K562 (cell line): ENCODE data around the gene RTF1. TPM values are rescaled to one million over a fixed set of nuclear protein-coding genes. Genes with fewer than 3 reads are reported as not detected.

Experiments used
- ATAC-seq: fragments of 200-7000 bp; cut with Tn5 transposase; 3 replicates; pipeline ENCODE4 v1.9.1; 2020; ENCODE audit warnings: moderate library complexity
- BruUV-seq: library from RNA; stranded (reverse); fragments of 400-500 nt; replicated peaks from 2 replicates; lab custom pipeline; 2021; lab: Mats Ljungman, UMichigan
- CTCF ChIA-PET: fragments of 300-600 bp; formaldehyde crosslinking; extraction: SDS; loops from one replicate; lab custom pipeline; 2021; ENCODE audit warnings: low intra/inter-chr PET ratio; lab: Yijun Ruan, JAX
- POLR2A ChIA-PET: fragments of 300-600, 350-650 bp; sonication (Branson Sonifier 250); formaldehyde crosslinking; extraction: SDS; loops from one replicate; lab custom pipeline; 2021; ENCODE audit warnings: antibody characterized with exemption, inconsistent platforms; lab: Yijun Ruan, JAX
- DNase-seq, 4 experiments: peaks; one replicate each; pipeline versions ENCODE4 v3.0.0 to v3.0.0-alpha.2; 2011 to 2018; ENCODE audit warnings: low spot score in 3 of 4, mixed read lengths in 3 of 4; ENCODE audit errors: extremely low read depth in 1 of 4
- FAIRE-seq: peaks from 2 replicates; lab custom pipeline; 2011; peaks lifted over from hg19 to GRCh38; lab: Jason Lieb, UNC
- H2AFZ ChIP-seq: 2 replicates; pipeline ENCODE4 v1.6.0; 2011; ENCODE audit warnings: low read depth, low read length, control low read depth, inconsistent platforms
- H3K27ac ChIP-seq: fragments of 200-600 bp; 3 replicates; pipeline ENCODE4 v1.8.0; 2011; ENCODE audit warnings: low read depth, mild to moderate bottlenecking, control low read depth, inconsistent platforms, low read length, moderate library complexity, mixed read lengths; ENCODE audit errors: extremely low read depth
- H3K27me3 ChIP-seq, 2 experiments: fragments of 300-600 bp in 1 of 2; 2 replicates in 1 of 2; 3 replicates in 1 of 2; pipeline versions ENCODE4 v1.6.0 to v1.8.0; 2011; ENCODE audit warnings: inconsistent platforms in 2 of 2, low read length in 2 of 2, mild to moderate bottlenecking in 1 of 2, mixed read lengths in 1 of 2, moderate library complexity in 1 of 2; ENCODE audit not compliant: control insufficient read depth in 2 of 2, insufficient read depth in 2 of 2
- H3K36me3 ChIP-seq: fragments of 300-600 bp; 3 replicates; pipeline ENCODE4 v1.8.0; 2011; ENCODE audit warnings: mild to moderate bottlenecking, low read length, inconsistent platforms; ENCODE audit not compliant: control insufficient read depth, insufficient read depth
- H3K4me1 ChIP-seq, 2 experiments: fragments of 200-600 bp in 1 of 2; replicated peaks in 1 of 2; 2 replicates in 1 of 2; 3 replicates in 1 of 2; pipeline versions ENCODE4 v1.5.1 to v1.8.0; 2011; ENCODE audit warnings: inconsistent platforms in 2 of 2, low read length in 2 of 2, mild to moderate bottlenecking in 1 of 2, mixed read lengths in 1 of 2, moderate library complexity in 1 of 2; ENCODE audit not compliant: control insufficient read depth in 2 of 2, insufficient read depth in 2 of 2
- H3K4me2 ChIP-seq: 2 replicates; pipeline ENCODE4 v1.6.1; 2011; ENCODE audit warnings: low read length, control low read depth, inconsistent platforms, mixed read lengths; ENCODE audit not compliant: insufficient read depth
- H3K4me3 ChIP-seq: fragments of 200-600 bp; sonication (generic), shearing (Covaris generic); 2 replicates; pipeline ENCODE4 v1.5.1; 2016; ENCODE audit warnings: control low read depth, inconsistent platforms
- H3K79me2 ChIP-seq: fragments of 200-600 bp; 3 replicates; pipeline ENCODE4 v1.8.0; 2011; ENCODE audit warnings: low read length, inconsistent platforms; ENCODE audit not compliant: control insufficient read depth, insufficient read depth
- H3K9ac ChIP-seq, 2 experiments: 2 replicates each; pipeline versions ENCODE4 v1.6.0 to v1.6.1; 2011; ENCODE audit warnings: low read depth in 2 of 2, low read length in 2 of 2, control low read depth in 1 of 2, inconsistent platforms in 1 of 2, mild to moderate bottlenecking in 1 of 2, mixed read lengths in 1 of 2; ENCODE audit not compliant: insufficient read depth in 1 of 2
- H3K9me1 ChIP-seq: one replicate; pipeline ENCODE4 v1.6.0; 2011; ENCODE audit warnings: inconsistent platforms, mild to moderate bottlenecking, low read length, moderate library complexity; ENCODE audit not compliant: control insufficient read depth, insufficient read depth
- H3K9me3 ChIP-seq: replicated peaks from 2 replicates; pipeline ENCODE4 v1.5.1; 2011; ENCODE audit warnings: low read depth, low read length, inconsistent platforms; ENCODE audit not compliant: control insufficient read depth, insufficient read depth
- H4K20me1 ChIP-seq: replicated peaks from 2 replicates; pipeline ENCODE4 v1.6.1; 2011; ENCODE audit warnings: low read length, inconsistent platforms, mixed read lengths; ENCODE audit not compliant: control insufficient read depth, insufficient read depth
- CHD1 ChIP-seq: fragments of 200-600 bp; sonication (generic); IDR thresholded peaks from one replicate; pipeline ENCODE4 v1.6.1; 2012; ENCODE audit warnings: mild to moderate bottlenecking, moderate library complexity, low read length, inconsistent platforms
- MTF1 ChIP-seq: fragments of 250-450 bp; sonication (Bioruptor Pico); IDR thresholded peaks from 2 replicates; pipeline ENCODE4 v1.9.0; 2021; ENCODE audit warnings: moderate library complexity, mild to moderate bottlenecking, inconsistent platforms, borderline replicate concordance
- TOE1 ChIP-seq, 2 experiments: fragments of 450-650 bp in 1 of 2; sonication (generic) in 1 of 2; formaldehyde crosslinking in 1 of 2; IDR thresholded peaks; 2 replicates each; pipeline versions ENCODE4 v1.7.1 to v1.8.0; 2016 to 2022; ENCODE audit warnings: borderline replicate concordance in 2 of 2, mild to moderate bottlenecking in 2 of 2, antibody characterized with exemption in 1 of 2, inconsistent platforms in 1 of 2, low read depth in 1 of 2, missing genetic modification reagents in 1 of 2, moderate library complexity in 1 of 2
- ZNF24 ChIP-seq: fragments of 450-650 bp; IDR thresholded peaks from 2 replicates; pipeline ENCODE4 v1.6.1; 2016
- whole genome bisulfite sequencing: fragments of 100-300 bp; shearing (Covaris generic); methylation state at CpG from one replicate; pipeline ENCODE4 v1.1.6; 2016; ENCODE audit warnings: low coverage, mixed read lengths; ENCODE audit not compliant: insufficient coverage; ENCODE audit errors: missing lambda C conversion rate; 5-methylcytosine and 5-hydroxymethylcytosine counted together
- in situ Hi-C: fragments of 300-500 bp; cut with MboI; formaldehyde crosslinking; loops from 4 replicates; pipeline ENCODE4 v1.15.0; 2018; ENCODE audit warnings: inconsistent platforms, mixed read lengths
- intact Hi-C: fragments of 100-400 bp; cut with micrococcal nuclease; formaldehyde crosslinking; loops from 2 replicates; pipeline ENCODE4 v1.14.2; 2022
- polyA plus RNA-seq, 8 experiments: library from polyadenylated mRNA; depleted of rRNA in 4 of 8; stranded (reverse) in 5 of 8; unstranded in 3 of 8; fragments of >200 nt; fragmentation: Nextera tagmentation in 2 of 8; fragmentation: Illumina TruSeq in 1 of 8; extraction: Ambion mirVana in 2 of 8; extraction: Trizol in 1 of 8; gene quantifications; 2 replicates each; pipeline versions ENCODE4 v1.2.1 to v1.2.3, GENCODE V29; 2011 to 2014; ENCODE audit warnings: inconsistent platforms in 1 of 8, missing spikeins in 1 of 8
- small RNA-seq: library from RNA; depleted of rRNA; stranded (forward); fragments of <200 nt; gene quantifications from one replicate; pipeline ENCODE3, GENCODE V24; 2014
- total RNA-seq, 7 experiments: library from RNA; depleted of rRNA in 6 of 7; stranded (reverse); fragments of >200 nt in 6 of 7; fragmentation: Illumina TruSeq in 2 of 7; extraction: Trizol in 2 of 7; gene quantifications; 2 replicates each; pipeline versions ENCODE4 v1.2.1 to v1.2.3, GENCODE V29; 2011 to 2021; ENCODE audit warnings: low replicate concordance in 1 of 7
- TF ChIP-seq, protein P1 (sequence below): sonication (generic); formaldehyde crosslinking; IDR thresholded peaks from 2 replicates; pipeline ENCODE4 v1.8.1; 2023; ENCODE audit warnings: mild to moderate bottlenecking, missing genetic modification reagents

The RTF1 gene
- total and polyA plus RNA-seq, 9 of the 15 experiments (the other 6 are each of a cell fraction or from before 2014, with no cell fraction given) = 7.6 to 69.5 (median 31.5) TPM

DNA sequence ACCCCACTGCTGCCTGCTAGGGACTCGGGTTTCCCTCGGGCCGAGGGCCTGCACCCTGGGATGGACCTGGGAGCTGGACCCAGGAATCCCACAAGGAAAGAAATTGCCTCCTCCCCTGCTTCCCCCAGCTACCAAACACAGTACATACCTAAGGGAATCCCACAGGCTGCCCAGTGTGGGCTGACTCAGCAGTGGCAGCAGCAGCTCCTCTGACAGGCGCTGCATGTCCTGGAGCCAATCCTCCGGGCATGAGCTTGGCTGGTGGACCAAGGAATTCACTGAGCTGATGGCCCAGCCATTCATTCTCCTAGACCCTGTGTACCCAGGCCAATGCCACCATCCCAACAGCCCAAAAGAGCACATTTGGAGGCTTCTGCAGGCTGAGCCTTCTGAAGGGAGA lies 106.2 kb downstream of the RTF1 start (continued):
- no peak for TF ChIP-seq TOE1 (IDR thresholded peaks at IDR 0.05; ENCODE audit: borderline replicate concordance)
- TF ChIP-seq TOE1 (CRISPR knock-in tag; IDR thresholded peaks at IDR 0.05; ENCODE audit: borderline replicate concordance, low read depth) = no peak
- no peak for TF ChIP-seq CHD1

DNA sequence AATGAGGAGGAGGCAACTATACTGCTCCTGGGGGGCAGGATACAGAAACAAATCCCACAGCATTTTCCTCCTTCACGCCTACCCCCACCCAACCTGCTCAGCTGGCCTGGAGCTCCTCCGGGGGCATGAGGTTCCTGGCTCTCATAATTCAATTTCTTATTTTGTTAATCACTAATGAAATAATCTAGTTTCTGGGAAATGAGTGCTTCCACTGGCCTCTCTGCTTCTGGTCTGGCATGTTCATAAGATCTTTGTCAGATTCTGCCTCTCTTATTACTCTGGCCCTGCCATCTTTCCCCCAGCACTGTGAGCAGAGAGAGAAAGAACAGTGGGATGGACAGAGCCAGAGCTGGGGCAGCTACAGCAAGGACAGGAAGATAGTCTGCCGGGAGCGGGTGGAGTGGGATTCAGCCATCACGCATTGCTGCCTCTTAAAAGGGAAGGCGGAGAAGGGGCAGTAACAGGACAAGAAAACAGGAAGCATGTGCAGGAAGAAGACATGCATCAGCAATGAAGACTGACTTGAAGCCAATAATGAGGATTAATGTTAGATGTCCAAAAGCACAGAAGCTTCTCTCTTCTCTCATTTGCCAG lies 113.6 kb downstream of the RTF1 start:
- intact Hi-C loops = no loop called here
- no peak for DNase-seq
- Histone ChIP-seq H4K20me1 (no peaks in the 10 kb centered on the region), H3K27ac (no peak overlapping the region), H3K4me3 (no peak overlapping the region), H2AFZ (no peak overlapping the region), H3K9me3 (no peaks in the 10 kb centered on the region), H3K9me1 (no peaks in the 10 kb centered on the region), H3K36me3 (peaks cover 81% of the 10 kb centered on the region), H3K4me1 (no peaks in the 10 kb centered on the region), H3K4me2 (no peak overlapping the region), H3K27me3 (no peaks in the 10 kb centered on the region), H3K79me2 (no peaks in the 10 kb centered on the region), H3K9ac (no peak overlapping the region; a peak in 1 of 4 replicates)
- ATAC-seq = no peak
- TF ChIP-seq, protein P1, sequence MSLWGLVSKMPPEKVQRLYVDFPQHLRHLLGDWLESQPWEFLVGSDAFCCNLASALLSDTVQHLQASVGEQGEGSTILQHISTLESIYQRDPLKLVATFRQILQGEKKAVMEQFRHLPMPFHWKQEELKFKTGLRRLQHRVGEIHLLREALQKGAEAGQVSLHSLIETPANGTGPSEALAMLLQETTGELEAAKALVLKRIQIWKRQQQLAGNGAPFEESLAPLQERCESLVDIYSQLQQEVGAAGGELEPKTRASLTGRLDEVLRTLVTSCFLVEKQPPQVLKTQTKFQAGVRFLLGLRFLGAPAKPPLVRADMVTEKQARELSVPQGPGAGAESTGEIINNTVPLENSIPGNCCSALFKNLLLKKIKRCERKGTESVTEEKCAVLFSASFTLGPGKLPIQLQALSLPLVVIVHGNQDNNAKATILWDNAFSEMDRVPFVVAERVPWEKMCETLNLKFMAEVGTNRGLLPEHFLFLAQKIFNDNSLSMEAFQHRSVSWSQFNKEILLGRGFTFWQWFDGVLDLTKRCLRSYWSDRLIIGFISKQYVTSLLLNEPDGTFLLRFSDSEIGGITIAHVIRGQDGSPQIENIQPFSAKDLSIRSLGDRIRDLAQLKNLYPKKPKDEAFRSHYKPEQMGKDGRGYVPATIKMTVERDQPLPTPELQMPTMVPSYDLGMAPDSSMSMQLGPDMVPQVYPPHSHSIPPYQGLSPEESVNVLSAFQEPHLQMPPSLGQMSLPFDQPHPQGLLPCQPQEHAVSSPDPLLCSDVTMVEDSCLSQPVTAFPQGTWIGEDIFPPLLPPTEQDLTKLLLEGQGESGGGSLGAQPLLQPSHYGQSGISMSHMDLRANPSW (CRISPR knock-in tag) = no peak
- TF ChIP-seq MTF1 (CRISPR knock-in tag) = no peak
- no peak for TF ChIP-seq ZNF24
- 84% methylated on average over 6 of the region's 6 CpGs for WGBS
- in situ Hi-C loops = no loop called here
- POLR2A ChIA-PET = interaction anchor here (0.5 to 1.3 kb wide), 4 partner anchors 9 to 306 kb away, joined by 3 to 6 read pairs (median 4); partner anchors contain the start of gene ITPKA
- no TSS peak for BruUV-seq
- no peak for FAIRE-seq
- CTCF ChIA-PET = no interaction called here

Small RNA genes within 50 kb of the gene (small RNA-seq; reads per million reads assigned to genes)
- not detected for gene RNU6-1169P

Other genes with a start within 250 kb of the RTF1 start
Only the 7 nearest of the 10 such genes appear.
- 31.7 and 48.1 TPM in 2 replicates for gene OIP5, start 84.5 kb upstream of the RTF1 start, total RNA-seq (2014; rRNA removed)
- 35.3 and 42.0 TPM in 2 replicates for gene OIP5, start 84.5 kb upstream of the RTF1 start, total RNA-seq (2014; rRNA removed; fragmentation: Illumina TruSeq; extraction: Trizol)
- gene OIP5, start 84.5 kb upstream of the RTF1 start, total RNA-seq (2015; rRNA removed; fragmentation: Illumina TruSeq; extraction: Trizol) = 34.9 and 35.6 TPM in 2 replicates
- 35.7 and 36.1 TPM in 2 replicates for gene OIP5, start 84.5 kb upstream of the RTF1 start, total RNA-seq (2021)
- 38.0 and 54.8 TPM in 2 replicates for gene OIP5, start 84.5 kb upstream of the RTF1 start, polyA plus RNA-seq (2011; rRNA removed)
- gene OIP5, start 84.5 kb upstream of the RTF1 start, polyA plus RNA-seq (2014; fragmentation: Illumina TruSeq; extraction: Trizol) = 21.6 and 27.3 TPM in 2 replicates
- 10 to 100 TPM in 1 of 2 experiments, 1 to 10 TPM in 1; 8.3 to 14.5 TPM for gene OIP5, start 84.5 kb upstream of the RTF1 start, polyA plus RNA-seq (2014; fragmentation: Nextera tagmentation; extraction: Ambion mirVana)
- gene OIP5, start 84.5 kb upstream of the RTF1 start, polyA plus RNA-seq (2014; rRNA removed) = 40.2 and 47.9 TPM in 2 replicates
- 118 and 119 TPM in 2 replicates for gene NUSAP1, start 84.2 kb upstream of the RTF1 start, total RNA-seq (2014; rRNA removed)
- gene NUSAP1, start 84.2 kb upstream of the RTF1 start, total RNA-seq (2014; rRNA removed; fragmentation: Illumina TruSeq; extraction: Trizol) = 254 and 285 TPM in 2 replicates
- 254 TPM in 2 replicates for gene NUSAP1, start 84.2 kb upstream of the RTF1 start, total RNA-seq (2015; rRNA removed; fragmentation: Illumina TruSeq; extraction: Trizol)
- 143 and 152 TPM in 2 replicates for gene NUSAP1, start 84.2 kb upstream of the RTF1 start, total RNA-seq (2021)
- 224 and 266 TPM in 2 replicates for gene NUSAP1, start 84.2 kb upstream of the RTF1 start, polyA plus RNA-seq (2011; rRNA removed)
- 203 and 242 TPM in 2 replicates for gene NUSAP1, start 84.2 kb upstream of the RTF1 start, polyA plus RNA-seq (2014; fragmentation: Illumina TruSeq; extraction: Trizol)
- 100 to 1,000 TPM; 194 to 227 TPM for gene NUSAP1, start 84.2 kb upstream of the RTF1 start, polyA plus RNA-seq (2014; fragmentation: Nextera tagmentation; extraction: Ambion mirVana)
- 157 and 170 TPM in 2 replicates for gene NUSAP1, start 84.2 kb upstream of the RTF1 start, polyA plus RNA-seq (2014; rRNA removed)
- 38.1 and 44.9 TPM in 2 replicates for gene NDUFAF1, start 14.6 kb upstream of the RTF1 start, total RNA-seq (2014; rRNA removed)
- gene NDUFAF1, start 14.6 kb upstream of the RTF1 start, total RNA-seq (2014; rRNA removed; fragmentation: Illumina TruSeq; extraction: Trizol) = 43.5 and 53.1 TPM in 2 replicates
- gene NDUFAF1, start 14.6 kb upstream of the RTF1 start, total RNA-seq (2015; rRNA removed; fragmentation: Illumina TruSeq; extraction: Trizol) = 33.7 and 36.2 TPM in 2 replicates
- gene NDUFAF1, start 14.6 kb upstream of the RTF1 start, total RNA-seq (2021) = 28.7 and 29.5 TPM in 2 replicates
- 28.9 and 45.0 TPM in 2 replicates for gene NDUFAF1, start 14.6 kb upstream of the RTF1 start, polyA plus RNA-seq (2011; rRNA removed)
- gene NDUFAF1, start 14.6 kb upstream of the RTF1 start, polyA plus RNA-seq (2014; fragmentation: Illumina TruSeq; extraction: Trizol) = 33.2 and 40.6 TPM in 2 replicates
- gene NDUFAF1, start 14.6 kb upstream of the RTF1 start, polyA plus RNA-seq (2014; fragmentation: Nextera tagmentation; extraction: Ambion mirVana) = 10 to 100 TPM; 87.0 to 93.4 TPM
- 46.8 TPM in 2 replicates for gene NDUFAF1, start 14.6 kb upstream of the RTF1 start, polyA plus RNA-seq (2014; rRNA removed)
- gene ITPKA, start 76.8 kb downstream of the RTF1 start, total RNA-seq (2014; rRNA removed) = 68.4 and 72.3 TPM in 2 replicates
- gene ITPKA, start 76.8 kb downstream of the RTF1 start, total RNA-seq (2014; rRNA removed; fragmentation: Illumina TruSeq; extraction: Trizol) = 2.4 and 4.5 TPM in 2 replicates
- 11.3 and 13.4 TPM in 2 replicates for gene ITPKA, start 76.8 kb downstream of the RTF1 start, total RNA-seq (2015; rRNA removed; fragmentation: Illumina TruSeq; extraction: Trizol)
- 33.3 and 35.8 TPM in 2 replicates for gene ITPKA, start 76.8 kb downstream of the RTF1 start, total RNA-seq (2021)
- gene ITPKA, start 76.8 kb downstream of the RTF1 start, polyA plus RNA-seq (2011; rRNA removed) = 9.1 and 11.5 TPM in 2 replicates
- 4.0 and 10.5 TPM in 2 replicates for gene ITPKA, start 76.8 kb downstream of the RTF1 start, polyA plus RNA-seq (2014; fragmentation: Illumina TruSeq; extraction: Trizol)
- under 1 TPM; 0.14 to 0.55 TPM for gene ITPKA, start 76.8 kb downstream of the RTF1 start, polyA plus RNA-seq (2014; fragmentation: Nextera tagmentation; extraction: Ambion mirVana)
- gene ITPKA, start 76.8 kb downstream of the RTF1 start, polyA plus RNA-seq (2014; rRNA removed) = 34.4 and 34.8 TPM in 2 replicates
- gene LTK, start 96.7 kb downstream of the RTF1 start, total RNA-seq (2014; rRNA removed) = 2.7 TPM in 2 replicates
- gene LTK, start 96.7 kb downstream of the RTF1 start, total RNA-seq (2014; rRNA removed; fragmentation: Illumina TruSeq; extraction: Trizol) = 0.77 and 1.1 TPM in 2 replicates
- gene LTK, start 96.7 kb downstream of the RTF1 start, total RNA-seq (2015; rRNA removed; fragmentation: Illumina TruSeq; extraction: Trizol) = 1.8 TPM in 2 replicates
- gene LTK, start 96.7 kb downstream of the RTF1 start, total RNA-seq (2021) = 3.7 and 4.4 TPM in 2 replicates
- gene LTK, start 96.7 kb downstream of the RTF1 start, polyA plus RNA-seq (2011; rRNA removed) = 1.7 and 2.8 TPM in 2 replicates
- 2.7 and 3.1 TPM in 2 replicates for gene LTK, start 96.7 kb downstream of the RTF1 start, polyA plus RNA-seq (2014; fragmentation: Illumina TruSeq; extraction: Trizol)
- gene LTK, start 96.7 kb downstream of the RTF1 start, polyA plus RNA-seq (2014; fragmentation: Nextera tagmentation; extraction: Ambion mirVana) = under 1 TPM; 0.25 to 0.31 TPM
- 4.3 and 4.4 TPM in 2 replicates for gene LTK, start 96.7 kb downstream of the RTF1 start, polyA plus RNA-seq (2014; rRNA removed)
- gene RPAP1, start 127.2 kb downstream of the RTF1 start, total RNA-seq (2014; rRNA removed) = 23.9 and 36.9 TPM in 2 replicates
- 9.4 and 10.0 TPM in 2 replicates for gene RPAP1, start 127.2 kb downstream of the RTF1 start, total RNA-seq (2014; rRNA removed; fragmentation: Illumina TruSeq; extraction: Trizol)
- 11.5 and 12.8 TPM in 2 replicates for gene RPAP1, start 127.2 kb downstream of the RTF1 start, total RNA-seq (2015; rRNA removed; fragmentation: Illumina TruSeq; extraction: Trizol)
- gene RPAP1, start 127.2 kb downstream of the RTF1 start, total RNA-seq (2021) = 61.2 and 65.7 TPM in 2 replicates
- 9.2 and 27.7 TPM in 2 replicates for gene RPAP1, start 127.2 kb downstream of the RTF1 start, polyA plus RNA-seq (2011; rRNA removed)
- gene RPAP1, start 127.2 kb downstream of the RTF1 start, polyA plus RNA-seq (2014; fragmentation: Illumina TruSeq; extraction: Trizol) = 21.6 and 30.8 TPM in 2 replicates
- 1 to 10 TPM; 6.5 to 7.0 TPM for gene RPAP1, start 127.2 kb downstream of the RTF1 start, polyA plus RNA-seq (2014; fragmentation: Nextera tagmentation; extraction: Ambion mirVana)
- 18.5 and 24.0 TPM in 2 replicates for gene RPAP1, start 127.2 kb downstream of the RTF1 start, polyA plus RNA-seq (2014; rRNA removed)
- 13.6 and 19.6 TPM in 2 replicates for gene TYRO3, start 142.1 kb downstream of the RTF1 start, total RNA-seq (2014; rRNA removed)
- gene TYRO3, start 142.1 kb downstream of the RTF1 start, total RNA-seq (2014; rRNA removed; fragmentation: Illumina TruSeq; extraction: Trizol) = 11.4 and 17.9 TPM in 2 replicates
- 15.9 and 18.6 TPM in 2 replicates for gene TYRO3, start 142.1 kb downstream of the RTF1 start, total RNA-seq (2015; rRNA removed; fragmentation: Illumina TruSeq; extraction: Trizol)
- 33.5 and 37.6 TPM in 2 replicates for gene TYRO3, start 142.1 kb downstream of the RTF1 start, total RNA-seq (2021)
- 38.4 and 39.6 TPM in 2 replicates for gene TYRO3, start 142.1 kb downstream of the RTF1 start, polyA plus RNA-seq (2011; rRNA removed)
- gene TYRO3, start 142.1 kb downstream of the RTF1 start, polyA plus RNA-seq (2014; fragmentation: Illumina TruSeq; extraction: Trizol) = 29.3 and 34.6 TPM in 2 replicates
- 1 to 10 TPM; 2.6 to 2.8 TPM for gene TYRO3, start 142.1 kb downstream of the RTF1 start, polyA plus RNA-seq (2014; fragmentation: Nextera tagmentation; extraction: Ambion mirVana)
- 18.8 and 19.1 TPM in 2 replicates for gene TYRO3, start 142.1 kb downstream of the RTF1 start, polyA plus RNA-seq (2014; rRNA removed)